ENCODE measurements around the gene NR2F6.

- TF ChIP-seq SUZ12 (IDR thresholded peaks at IDR 0.05; ENCODE audit: extremely low read depth, insufficient read depth, insufficient read length) (no peak), ZNF274 (IDR thresholded peaks at IDR 0.05; ENCODE audit: low read depth, low read length) (no peak)
Observed at GRCh38 chr19:17259934-17260333, 14.2 kb upstream of the NR2F6 start.

All from NT2/D1 (cell line).